ENCODE measurements around the gene GPR132. TPM values are rescaled to one million over a fixed set of nuclear protein-coding genes. Genes with fewer than 3 reads are reported as not detected.

The GPR132 gene
- total RNA-seq, 3 donors from 2014 or later (not counting 1 experiment from before 2014, with no cell fraction given), result 18.2 to 30.3 (median 26.7) TPM

- H3K27ac Mint-ChIP-seq, result no peak overlapping the region
- H3K4me1 Mint-ChIP-seq, result peaks cover 0 to 7% of the 10 kb centered on the region in 2 donors
- H3K9me3 Mint-ChIP-seq, result no peaks in the 10 kb centered on the region
- no peak for DNase-seq
- H3K27me3 Mint-ChIP-seq (ENCODE audit: low read depth in 2 of 2), result no peaks in the 10 kb centered on the region
- H3K36me3 Mint-ChIP-seq, result no peaks in the 10 kb centered on the region
- Histone ChIP-seq H3K27me3 (ENCODE audit: control insufficient read depth, insufficient read depth, low read length) (no peaks in the 10 kb centered on the region), H3K4me3 (ENCODE audit: low read length) (no peak overlapping the region), H3K4me1 (ENCODE audit: control insufficient read depth, insufficient read depth, low read length) (peaks cover under 1% of the 10 kb centered on the region), H3K9me3 (ENCODE audit: control insufficient read depth, insufficient read depth, low read length) (no peaks in the 10 kb centered on the region), H3K36me3 (ENCODE audit: control insufficient read depth, insufficient read depth, low read length) (peaks cover 26% of the 10 kb centered on the region), H3K27ac (ENCODE audit: low read length) (no peak overlapping the region)
- intact Hi-C loops (cut with micrococcal nuclease), result no loop called here
- WGBS (ENCODE audit: insufficient coverage), result 96% methylated on average over 19 of the region's 19 CpGs
- ATAC-seq, result no peak
- no peak for TF ChIP-seq CTCF (IDR thresholded peaks at IDR 0.05)
- H3K4me3 Mint-ChIP-seq, result no peak overlapping the region
Measured at GRCh38 chr14:105007593-105008264, 57.5 kb downstream of the GPR132 start.

GRCh38 chr14:105006831-105007592, 58.2 kb downstream of the GPR132 start:
- intact Hi-C loops (cut with micrococcal nuclease), result no loop called here
- Mint-ChIP-seq H3K9me3 (no peaks in the 10 kb centered on the region), H3K4me1 (peaks cover 0 to 6% of the 10 kb centered on the region in 2 donors), H3K27ac (no peak overlapping the region), H3K4me3 (no peak overlapping the region), H3K36me3 (no peaks in the 10 kb centered on the region), H3K27me3 (ENCODE audit: low read depth in 2 of 2) (no peaks in the 10 kb centered on the region)
- ATAC-seq (no peak), DNase-seq (no peak)
- Histone ChIP-seq H3K27me3 (ENCODE audit: control insufficient read depth, insufficient read depth, low read length) (no peaks in the 10 kb centered on the region), H3K36me3 (ENCODE audit: control insufficient read depth, insufficient read depth, low read length) (peaks cover 26% of the 10 kb centered on the region), H3K9me3 (ENCODE audit: control insufficient read depth, insufficient read depth, low read length) (no peaks in the 10 kb centered on the region), H3K4me3 (ENCODE audit: low read length) (no peak overlapping the region), H3K27ac (ENCODE audit: low read length) (no peak overlapping the region), H3K4me1 (ENCODE audit: control insufficient read depth, insufficient read depth, low read length) (no peaks in the 10 kb centered on the region)
- WGBS (ENCODE audit: insufficient coverage), result 96% methylated on average over 20 of the region's 21 CpGs
- TF ChIP-seq CTCF (IDR thresholded peaks at IDR 0.05), result no peak

GRCh38 chr14:105005929-105006830, 59.0 kb downstream of the GPR132 start:
- DNase-seq (no peak), ATAC-seq (no peak)
- Mint-ChIP-seq H3K4me1 (no peaks in the 10 kb centered on the region), H3K27ac (no peak overlapping the region), H3K4me3 (no peak overlapping the region), H3K36me3 (no peaks in the 10 kb centered on the region), H3K9me3 (no peaks in the 10 kb centered on the region), H3K27me3 (ENCODE audit: low read depth in 2 of 2) (no peaks in the 10 kb centered on the region)
- Histone ChIP-seq H3K36me3 (ENCODE audit: control insufficient read depth, insufficient read depth, low read length) (peaks cover 21% of the 10 kb centered on the region), H3K9me3 (ENCODE audit: control insufficient read depth, insufficient read depth, low read length) (no peaks in the 10 kb centered on the region), H3K27ac (ENCODE audit: low read length) (no peak overlapping the region), H3K4me3 (ENCODE audit: low read length) (no peak overlapping the region), H3K27me3 (ENCODE audit: control insufficient read depth, insufficient read depth, low read length) (no peaks in the 10 kb centered on the region), H3K4me1 (ENCODE audit: control insufficient read depth, insufficient read depth, low read length) (no peaks in the 10 kb centered on the region)
- WGBS (ENCODE audit: insufficient coverage), result 97% methylated on average over 20 of the region's 21 CpGs
- no peak for TF ChIP-seq CTCF (IDR thresholded peaks at IDR 0.05)
- intact Hi-C loops (cut with micrococcal nuclease), result no loop called here
